AG08395 (cell line): ENCODE measurements around the gene SIGLEC11.
"Not testable (repeated sequence)": the region's sequence is repeated elsewhere in the genome, so short reads cannot be mapped to it uniquely, and the experiment has no call there.

ENCODE experiments used
- DNase-seq: peaks from one replicate; pipeline ENCODE4 v3.0.0; 2012; ENCODE audit warnings: mixed read lengths, low spot score

SIGLEC11 gene

GRCh38 chr19:49925486-49925885 is 35.5 kb downstream of the SIGLEC11 start:
- DNase-seq, result no peak

GRCh38 chr19:49924881-49925210 is 36.1 kb downstream of the SIGLEC11 start:
- not testable (repeated sequence) for DNase-seq

- DNase-seq, result no peak
Measured at GRCh38 chr19:49924004-49924880, 36.7 kb downstream of the SIGLEC11 start.

- DNase-seq, result no peak
Measured at GRCh38 chr19:49923055-49924003, 37.6 kb downstream of the SIGLEC11 start.

- DNase-seq, result peak; percentile 87
Measured at GRCh38 chr19:49921871-49922795, 38.8 kb downstream of the SIGLEC11 start.

- DNase-seq, result no peak
Measured at GRCh38 chr19:49920624-49921363, 40.2 kb downstream of the SIGLEC11 start.

GRCh38 chr19:49918089-49918488 is 42.9 kb downstream of the SIGLEC11 start:
- no peak for DNase-seq

- no peak for DNase-seq
Measured at GRCh38 chr19:49916839-49917733, 43.9 kb downstream of the SIGLEC11 start.

GRCh38 chr19:49915271-49915670 is 45.7 kb downstream of the SIGLEC11 start:
- DNase-seq, result no peak

- DNase-seq, result no peak
Measured at GRCh38 chr19:49913720-49914119, 47.3 kb downstream of the SIGLEC11 start.

GRCh38 chr19:49912965-49913685 is 47.8 kb downstream of the SIGLEC11 start:
- no peak for DNase-seq

GRCh38 chr19:49911381-49912145 is 49.4 kb downstream of the SIGLEC11 start:
- DNase-seq, result no peak

- DNase-seq, result no peak
Measured at GRCh38 chr19:49910179-49910578, 50.8 kb downstream of the SIGLEC11 start.

- no peak for DNase-seq
Measured at GRCh38 chr19:49908480-49909420, 52.2 kb downstream of the SIGLEC11 start.

- no peak for DNase-seq
Measured at GRCh38 chr19:49907745-49908446, 53.1 kb downstream of the SIGLEC11 start.

GRCh38 chr19:49906879-49907564 is 54.0 kb downstream of the SIGLEC11 start:
- no peak for DNase-seq
